Hepatocyte (in vitro differentiated cells): Measurements from ENCODE around the gene CLDN18. TPM values are rescaled to one million over a fixed set of nuclear protein-coding genes. Genes with fewer than 3 reads are reported as not detected.

ENCODE experiments used
- DNase-seq: peaks from one replicate; pipeline ENCODE4 v3.0.0-alpha.2; 2016; ENCODE audit warnings: low spot score
- H2AFZ ChIP-seq: fragments of 200-600 bp; sonication (generic); 2 replicates; pipeline ENCODE4 v1.6.0; 2016; ENCODE audit warnings: antibody characterized with exemption, mild to moderate bottlenecking
- H3K27ac ChIP-seq: fragments of 200-600 bp; sonication (generic); 2 replicates; pipeline ENCODE4 v1.5.1; 2016; ENCODE audit warnings: mild to moderate bottlenecking
- H3K27me3 ChIP-seq: fragments of 200-600 bp; sonication (generic); 2 replicates; pipeline ENCODE4 v1.6.1; 2016
- H3K36me3 ChIP-seq: fragments of 200-600 bp; sonication (generic); replicated peaks from 2 replicates; pipeline ENCODE4 v1.5.1; 2016; ENCODE audit warnings: low read depth; ENCODE audit not compliant: insufficient read depth
- H3K4me1 ChIP-seq: fragments of 200-600 bp; sonication (generic); 2 replicates; pipeline ENCODE4 v1.5.1; 2016; ENCODE audit warnings: mild to moderate bottlenecking, moderate library complexity; ENCODE audit not compliant: insufficient read depth
- H3K4me2 ChIP-seq: fragments of 200-600 bp; sonication (generic); 2 replicates; pipeline ENCODE4 v1.6.0; 2016
- H3K4me3 ChIP-seq: fragments of 200-600 bp; sonication (generic); 2 replicates; pipeline ENCODE4 v1.5.1; 2016; ENCODE audit warnings: mild to moderate bottlenecking
- H3K79me2 ChIP-seq: fragments of 200-600 bp; sonication (generic); 2 replicates; pipeline ENCODE4 v1.6.0; 2017; ENCODE audit warnings: mild to moderate bottlenecking
- H3K9me2 ChIP-seq: fragments of 200-600 bp; sonication (generic); replicated peaks from 2 replicates; pipeline ENCODE4 v1.6.0; 2017; ENCODE audit warnings: mild to moderate bottlenecking; ENCODE audit not compliant: insufficient read depth
- H3K9me3 ChIP-seq: fragments of 200-600 bp; sonication (generic); 2 replicates; pipeline ENCODE4 v1.5.1; 2016; ENCODE audit warnings: low read depth, mild to moderate bottlenecking
- H4K20me1 ChIP-seq: fragments of 200-600 bp; sonication (generic); 2 replicates; pipeline ENCODE4 v1.6.0; 2016; ENCODE audit warnings: mild to moderate bottlenecking; ENCODE audit not compliant: insufficient read depth, poor library complexity, severe bottlenecking
- EZH2 ChIP-seq: fragments of 200-600 bp; sonication (generic); IDR thresholded peaks from 2 replicates; pipeline ENCODE4 v1.6.1; 2016; ENCODE audit warnings: antibody characterized with exemption, mild to moderate bottlenecking, borderline replicate concordance
- EZH2phosphoT487 ChIP-seq: fragments of 200-600 bp; sonication (generic); IDR thresholded peaks from one replicate; pipeline ENCODE4 v1.6.1; 2018; ENCODE audit warnings: antibody characterized with exemption, mild to moderate bottlenecking, low read depth, moderate library complexity; ENCODE audit not compliant: unreplicated experiment, severe bottlenecking
- WGBS: methylation state at CpG from one replicate; pipeline ENCODE4 v1.1.6; 2016; ENCODE audit warnings: low lambda C conversion rate; ENCODE audit errors: missing lambda C conversion rate; 5-methylcytosine and 5-hydroxymethylcytosine counted together
- polyA plus RNA-seq: library from polyadenylated mRNA; unstranded; fragments of >200 nt; fragmentation: Nextera tagmentation; extraction: Ambion mirVana; gene quantifications from 2 replicates; pipeline ENCODE4 v1.2.1, GENCODE V29; 2016
- total RNA-seq: library from RNA; depleted of rRNA; stranded (reverse); fragments of >200 nt; gene quantifications from 2 replicates; pipeline ENCODE4 v1.2.3, GENCODE V29; 2014
- TF ChIP-seq, protein P1 (sequence below): fragments of 200-600 bp; sonication (generic); IDR thresholded peaks from 2 replicates; pipeline ENCODE4 v1.5.1; 2016; ENCODE audit warnings: antibody characterized with exemption, mild to moderate bottlenecking; ENCODE audit not compliant: poor library complexity

CLDN18 gene
- total RNA-seq (73.0 and 91.5 TPM in 2 replicates), polyA plus RNA-seq (25.7 and 36.4 TPM in 2 replicates)

DNA sequence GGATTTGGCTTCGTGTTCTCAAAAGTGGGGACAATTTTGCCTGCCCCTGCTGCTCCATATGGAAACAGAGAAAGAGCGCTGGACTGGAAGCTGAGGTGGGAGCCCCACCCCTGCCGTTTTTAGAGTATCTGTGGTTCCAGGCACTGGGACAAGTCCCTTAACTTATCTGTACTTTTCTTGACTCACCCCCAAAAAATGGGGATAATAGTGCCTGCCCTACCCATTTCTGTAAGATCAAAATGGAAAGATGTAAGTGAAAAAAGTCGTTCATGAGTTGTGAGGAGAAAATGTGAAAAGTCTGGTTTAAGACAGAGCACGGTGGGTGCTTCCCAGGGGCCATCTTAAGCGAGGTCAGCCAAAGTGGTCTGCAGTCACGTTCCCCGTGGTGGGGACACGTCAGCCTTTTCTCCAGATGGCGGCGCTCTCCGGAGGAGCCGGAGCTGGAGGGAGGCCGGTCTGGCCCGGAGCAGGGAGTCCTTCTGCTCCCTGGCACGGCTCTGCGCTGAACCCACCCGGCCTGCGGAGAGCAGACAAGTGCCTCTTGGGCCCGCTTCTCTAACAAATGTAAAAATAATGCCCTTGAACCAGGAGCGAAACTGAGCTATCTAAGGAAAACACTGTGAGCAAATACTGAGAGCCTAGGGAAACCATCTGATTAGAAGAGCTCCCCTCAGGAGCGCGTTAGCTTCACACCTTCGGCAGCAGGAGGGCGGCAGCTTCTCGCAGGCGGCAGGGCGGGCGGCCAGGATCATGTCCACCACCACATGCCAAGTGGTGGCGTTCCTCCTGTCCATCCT is at the start of gene CLDN18:
TSS of gene CLDN18 (plus strand) at position 690 of the 797 bp plus-strand sequence. CDS start at position 751, 61 bp downstream.
- 76% methylated on average over 30 of the region's 30 CpGs for WGBS
- DNase-seq = no peak
- no peaks in the 10 kb centered on the region for H3K27me3 ChIP-seq

DNA sequence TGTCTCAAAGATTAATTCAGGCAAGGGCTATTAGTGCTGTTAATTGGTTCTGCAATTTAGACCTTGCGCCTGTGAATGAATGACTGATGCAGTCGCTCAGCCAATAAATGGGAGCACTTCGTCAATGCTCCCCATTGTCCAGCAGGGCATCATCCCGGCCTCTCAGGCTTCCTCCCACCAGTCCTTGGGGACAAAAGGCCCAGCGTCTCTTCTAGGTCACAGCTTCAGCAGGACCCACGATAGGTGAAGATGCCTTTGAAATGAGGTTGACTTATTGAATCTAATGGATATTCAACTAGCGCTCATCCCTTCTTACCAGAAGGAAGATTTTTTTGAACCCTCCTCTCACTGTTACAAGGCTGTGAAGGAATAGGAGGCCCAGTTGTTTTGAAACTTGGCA is 47.7 kb upstream of the CLDN18 start:
- no peaks in the 10 kb centered on the region for H3K9me2 ChIP-seq
- no peaks in the 10 kb centered on the region for H3K4me1 ChIP-seq
- H3K27ac ChIP-seq = no peak overlapping the region
- WGBS = 91% methylated on average over 7 of the region's 7 CpGs
- H4K20me1 ChIP-seq = no peaks in the 10 kb centered on the region
- H2AFZ ChIP-seq = no peak overlapping the region
- no peak overlapping the region for H3K4me2 ChIP-seq
- DNase-seq = no peak
- no peak overlapping the region for H3K4me3 ChIP-seq
- TF ChIP-seq, protein P1, sequence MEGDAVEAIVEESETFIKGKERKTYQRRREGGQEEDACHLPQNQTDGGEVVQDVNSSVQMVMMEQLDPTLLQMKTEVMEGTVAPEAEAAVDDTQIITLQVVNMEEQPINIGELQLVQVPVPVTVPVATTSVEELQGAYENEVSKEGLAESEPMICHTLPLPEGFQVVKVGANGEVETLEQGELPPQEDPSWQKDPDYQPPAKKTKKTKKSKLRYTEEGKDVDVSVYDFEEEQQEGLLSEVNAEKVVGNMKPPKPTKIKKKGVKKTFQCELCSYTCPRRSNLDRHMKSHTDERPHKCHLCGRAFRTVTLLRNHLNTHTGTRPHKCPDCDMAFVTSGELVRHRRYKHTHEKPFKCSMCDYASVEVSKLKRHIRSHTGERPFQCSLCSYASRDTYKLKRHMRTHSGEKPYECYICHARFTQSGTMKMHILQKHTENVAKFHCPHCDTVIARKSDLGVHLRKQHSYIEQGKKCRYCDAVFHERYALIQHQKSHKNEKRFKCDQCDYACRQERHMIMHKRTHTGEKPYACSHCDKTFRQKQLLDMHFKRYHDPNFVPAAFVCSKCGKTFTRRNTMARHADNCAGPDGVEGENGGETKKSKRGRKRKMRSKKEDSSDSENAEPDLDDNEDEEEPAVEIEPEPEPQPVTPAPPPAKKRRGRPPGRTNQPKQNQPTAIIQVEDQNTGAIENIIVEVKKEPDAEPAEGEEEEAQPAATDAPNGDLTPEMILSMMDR = no peak
- TF ChIP-seq EZH2phosphoT487 = no peak
- TF ChIP-seq EZH2 = no peak
- H3K36me3 ChIP-seq = no peaks in the 10 kb centered on the region
- H3K27me3 ChIP-seq = peaks cover 4% of the 10 kb centered on the region
- no peaks in the 10 kb centered on the region for H3K79me2 ChIP-seq
- H3K9me3 ChIP-seq = no peaks in the 10 kb centered on the region

More for the DNA sequence above, at the start of gene CLDN18:
- Histone ChIP-seq H2AFZ (no peak within 1 kb of the TSS), H3K4me2 (no peak within 1 kb of the TSS), H3K79me2 (no peaks in the 10 kb centered on the region), H3K36me3 (no peaks in the 10 kb centered on the region), H3K27ac (no peak within 1 kb of the TSS), H4K20me1 (no peaks in the 10 kb centered on the region), H3K9me3 (no peaks in the 10 kb centered on the region), H3K4me1 (no peaks in the 10 kb centered on the region), H3K9me2 (no peaks in the 10 kb centered on the region), H3K4me3 (no peak within 1 kb of the TSS)
- TF ChIP-seq EZH2 (no peak), EZH2phosphoT487 (no peak)
- TF ChIP-seq, protein P1 = no peak

DNA sequence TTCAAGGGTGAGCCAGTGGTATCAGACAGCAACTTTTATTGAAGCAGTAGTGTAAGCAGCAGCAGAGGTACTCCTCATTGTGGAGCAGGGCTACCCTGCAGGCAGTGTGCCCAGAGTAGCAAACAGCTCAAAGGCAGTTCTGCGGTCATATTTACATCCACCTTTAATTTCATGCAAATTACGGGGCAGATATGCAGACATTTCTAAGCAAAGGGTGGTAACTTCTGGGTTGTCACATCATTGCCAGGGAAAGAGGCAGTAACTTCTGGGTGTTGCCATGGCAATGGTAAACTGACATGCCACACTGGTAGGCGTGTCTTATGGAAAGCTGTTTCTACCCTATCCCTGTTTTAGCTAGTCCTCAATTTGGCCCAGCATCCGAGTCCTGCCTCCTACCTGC is 46.5 kb upstream of the CLDN18 start:
- H3K4me3 ChIP-seq = no peak overlapping the region
- no peaks in the 10 kb centered on the region for H3K79me2 ChIP-seq
- H3K4me2 ChIP-seq = no peak overlapping the region
- DNase-seq = no peak
- H3K9me3 ChIP-seq = no peaks in the 10 kb centered on the region
- H3K27ac ChIP-seq = no peak overlapping the region
- H3K36me3 ChIP-seq = no peaks in the 10 kb centered on the region
- WGBS = 86% methylated on average over 4 of the region's 4 CpGs
- H3K9me2 ChIP-seq = no peaks in the 10 kb centered on the region
- TF ChIP-seq, protein P1 = no peak
- TF ChIP-seq EZH2 (no peak), EZH2phosphoT487 (no peak)
- H2AFZ ChIP-seq = no peak overlapping the region
- H3K27me3 ChIP-seq = no peaks in the 10 kb centered on the region
- no peaks in the 10 kb centered on the region for H4K20me1 ChIP-seq
- H3K4me1 ChIP-seq = no peaks in the 10 kb centered on the region
